ENCODE data around the gene MAP1LC3B.
"Not testable (repeated sequence)": the region's sequence is repeated elsewhere in the genome, so short reads cannot be mapped to it uniquely, and the experiment has no call there.

Gene MAP1LC3B

DNA sequence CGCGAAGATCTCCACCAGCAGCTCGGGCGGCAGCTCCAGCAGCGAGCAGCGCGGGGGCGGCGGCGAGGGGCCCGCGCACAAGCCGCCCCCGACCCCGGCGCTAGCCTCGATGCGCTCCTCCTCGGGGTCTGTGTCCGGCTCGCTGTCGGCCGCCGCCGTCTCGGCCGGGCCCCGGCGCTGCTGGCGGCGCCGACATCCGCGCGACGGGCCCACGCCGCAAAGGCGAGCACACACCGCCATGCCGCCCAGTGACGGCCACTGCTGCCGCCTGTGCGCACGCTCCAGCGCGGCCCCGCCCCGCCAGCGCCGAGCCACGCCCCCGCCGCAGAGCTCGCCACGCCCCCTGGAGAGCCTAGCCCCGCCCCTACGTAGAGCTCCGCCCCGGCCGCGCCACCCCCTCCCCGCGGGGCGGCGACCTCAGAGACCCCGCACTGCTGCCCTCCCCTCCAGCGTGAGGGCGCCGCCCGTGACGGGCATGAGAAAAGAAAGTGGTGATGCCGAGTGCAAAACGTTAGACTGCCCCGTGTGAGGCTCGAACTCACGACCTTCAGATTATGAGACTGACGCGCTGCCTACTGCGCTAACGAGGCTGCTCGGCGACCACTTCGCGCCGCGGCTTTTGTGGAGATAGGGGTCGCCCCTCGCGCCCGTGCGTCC lies 8.5 kb upstream of the MAP1LC3B start, which contains the start of gene FBXO31:
TSS of gene FBXO31 (minus strand) at position 272 of the 657 bp plus-strand sequence. CDS start at position 240, 32 bp downstream.
- peak; percentile 96 for DNase-seq

DNA sequence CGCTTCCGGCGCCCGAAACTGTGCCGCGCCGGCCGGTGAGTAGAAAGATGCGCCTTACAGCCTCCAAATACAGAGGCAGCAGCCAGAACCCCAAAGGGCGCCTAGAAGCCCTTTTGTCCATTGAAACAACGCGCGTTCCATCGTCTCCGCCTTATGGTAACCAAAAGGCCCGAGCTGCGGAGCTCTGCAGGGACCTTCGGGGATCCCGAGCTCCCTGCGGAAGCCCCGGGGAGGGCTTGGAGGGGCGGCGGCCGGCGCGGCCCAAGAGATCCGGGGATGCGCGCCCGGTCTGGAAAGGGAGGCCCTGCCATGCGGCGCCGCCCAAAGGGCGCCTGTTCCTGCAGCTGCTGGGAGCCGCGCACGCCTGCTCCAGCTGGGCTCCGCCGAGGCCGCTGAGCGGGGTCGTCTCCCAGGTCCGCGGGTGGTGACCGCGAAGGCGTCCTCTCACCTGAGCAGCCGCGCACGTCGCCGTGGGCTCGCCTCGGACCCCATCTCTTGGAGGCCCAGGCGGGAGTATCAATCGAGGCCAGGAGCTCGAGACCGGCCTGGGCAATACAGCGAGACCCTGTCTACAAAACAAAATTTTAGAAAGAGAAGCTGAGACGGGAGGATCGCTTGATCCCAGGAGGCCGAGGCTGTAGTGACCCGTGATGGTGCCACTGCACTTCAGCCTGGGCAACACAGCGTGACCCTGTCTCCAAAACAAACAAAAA lies 7.8 kb upstream of the MAP1LC3B start:
- no peak for DNase-seq

DNA sequence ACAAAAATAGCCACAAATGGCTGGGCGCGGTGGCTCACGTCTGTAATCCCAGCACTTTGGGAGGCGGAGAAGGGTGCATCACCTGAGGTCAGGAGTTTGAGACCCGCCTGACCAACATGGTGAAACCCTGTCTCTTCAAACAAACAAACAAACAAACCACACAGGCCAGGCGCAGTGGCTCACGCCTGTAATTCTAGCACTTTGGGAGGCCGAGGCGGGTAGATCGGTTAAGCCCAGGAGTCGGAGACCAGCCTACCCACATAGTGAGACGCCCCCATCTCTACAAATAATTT lies 7.3 kb upstream of the MAP1LC3B start:
- DNase-seq: not testable (repeated sequence)

DNA sequence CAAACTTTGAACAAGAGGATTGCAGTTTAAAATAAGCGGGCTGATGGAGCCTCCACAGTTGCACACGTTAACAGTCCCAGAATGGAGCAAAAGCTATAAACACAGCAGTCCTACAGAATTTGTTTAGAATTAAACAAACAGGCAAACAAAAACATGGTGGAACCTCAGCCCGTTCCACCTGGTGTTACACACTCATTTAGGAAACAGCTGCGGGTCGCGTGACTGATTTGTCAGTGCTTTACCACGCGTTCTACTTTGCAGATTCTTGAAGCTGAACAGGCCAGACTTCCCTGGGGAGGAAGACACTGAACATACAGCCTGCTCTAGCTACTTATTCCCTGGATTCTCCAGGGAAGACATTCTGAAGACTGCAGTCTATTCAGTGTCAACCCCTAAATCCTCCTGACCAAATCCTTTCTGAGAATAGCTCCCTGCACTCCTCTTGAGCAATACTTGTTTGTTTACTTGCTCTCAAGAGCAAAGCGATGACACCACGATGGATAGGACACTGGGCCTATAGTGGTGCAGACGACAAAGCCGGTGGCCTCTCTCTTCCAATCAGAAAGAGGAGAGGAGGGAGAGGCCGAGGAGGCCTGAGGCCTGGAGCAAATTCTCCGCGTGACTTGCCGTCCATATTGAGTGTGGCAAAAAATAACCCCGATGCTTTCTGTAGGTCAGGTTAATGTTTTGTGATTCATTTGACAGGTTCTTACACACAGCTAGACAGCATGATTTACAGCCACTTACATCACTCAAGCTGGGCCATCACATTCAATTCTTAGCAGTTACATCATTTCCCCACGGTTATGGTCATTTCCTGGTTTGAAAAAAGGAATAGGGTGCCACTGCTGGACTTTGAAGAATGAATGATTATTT lies 4.0 kb upstream of the MAP1LC3B start:
- DNase-seq: peak; percentile 99

DNA sequence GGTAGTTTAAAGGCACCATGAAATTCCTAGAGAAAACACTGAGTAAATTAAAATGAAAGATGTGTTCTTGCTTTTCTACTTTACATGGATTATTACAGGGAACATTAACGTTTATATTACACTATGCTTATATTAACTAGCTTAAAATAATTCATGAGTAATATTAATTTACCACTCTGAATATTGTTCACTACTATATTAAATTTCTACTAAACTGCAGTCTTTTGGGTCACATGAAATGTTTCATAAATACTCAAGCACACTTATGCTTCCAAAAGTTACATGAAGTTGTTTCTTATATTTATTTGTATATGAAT lies 3.4 kb upstream of the MAP1LC3B start:
- no peak for DNase-seq

DNA sequence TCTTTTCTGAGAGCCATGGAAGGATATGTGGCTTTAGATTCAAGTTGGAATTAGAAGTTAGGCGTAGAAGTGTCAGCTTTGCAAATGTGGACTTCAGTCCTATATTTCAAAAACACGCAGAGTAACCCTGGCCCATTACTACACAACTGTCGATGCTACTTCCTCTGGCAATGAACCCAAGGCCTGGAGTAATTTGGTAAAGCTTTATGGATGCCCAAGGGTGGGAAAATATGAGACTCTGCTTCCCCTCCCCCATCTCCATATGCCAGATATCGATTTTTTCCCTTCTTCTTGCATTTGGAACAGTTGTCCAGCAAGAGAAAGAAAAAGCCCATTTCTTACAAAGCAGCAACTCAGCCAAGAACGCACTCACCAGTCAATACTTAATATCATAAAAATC lies 2.9 kb upstream of the MAP1LC3B start:
- peak; percentile 58 for DNase-seq

DNA sequence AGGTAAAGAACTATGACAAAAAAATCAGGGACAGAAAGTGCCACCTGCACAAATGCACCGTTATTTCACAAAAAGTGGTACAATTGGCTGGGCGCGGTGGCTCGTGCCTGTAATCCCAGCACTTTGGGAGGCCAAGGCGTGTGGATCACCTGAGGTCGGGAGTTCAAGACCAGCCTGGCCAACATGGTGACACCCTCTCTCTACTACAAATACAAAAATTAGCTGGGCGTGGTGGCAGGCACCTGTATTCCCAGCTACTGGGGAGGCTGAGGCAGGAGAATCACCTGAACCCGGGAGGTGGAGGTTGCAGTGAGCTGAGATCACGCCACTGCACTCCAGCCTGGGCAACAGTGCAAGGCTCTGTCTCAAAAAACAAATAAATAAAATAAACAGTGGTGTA lies 2.2 kb upstream of the MAP1LC3B start:
- DNase-seq: not testable (repeated sequence)

DNA sequence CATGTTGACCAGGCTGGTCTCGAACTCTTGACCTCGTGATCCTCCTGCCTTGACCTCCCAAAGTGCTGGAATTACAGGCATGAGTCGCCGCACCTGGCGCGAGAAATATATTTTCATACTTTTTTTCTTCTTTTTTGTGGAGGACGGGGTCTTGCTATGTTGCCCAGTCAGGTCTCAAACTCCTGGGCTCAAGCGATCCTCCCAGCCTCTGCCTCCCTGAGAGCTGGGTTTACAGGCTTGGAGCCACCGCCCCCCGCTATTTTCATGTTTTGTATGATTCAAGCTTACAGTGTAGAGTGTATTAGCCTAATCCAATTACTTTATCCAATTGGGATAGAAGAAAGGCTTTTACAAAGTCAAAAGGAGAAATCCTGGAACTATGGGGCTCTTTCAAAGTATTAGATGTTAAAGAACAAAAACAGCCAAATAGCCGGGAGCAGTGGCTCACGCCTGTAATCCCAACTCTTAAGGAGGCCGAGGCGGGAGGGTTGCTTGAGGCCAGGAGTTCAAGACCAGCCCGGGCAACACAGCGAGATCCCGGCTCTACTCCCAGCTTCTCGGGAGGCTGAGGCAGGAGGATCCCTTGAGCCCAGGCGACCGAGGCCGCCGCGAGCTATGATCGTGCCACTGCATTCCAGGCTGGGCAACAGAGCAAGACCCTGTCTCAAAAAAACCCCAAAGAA lies 1.4 kb upstream of the MAP1LC3B start:
- no peak for DNase-seq

DNA sequence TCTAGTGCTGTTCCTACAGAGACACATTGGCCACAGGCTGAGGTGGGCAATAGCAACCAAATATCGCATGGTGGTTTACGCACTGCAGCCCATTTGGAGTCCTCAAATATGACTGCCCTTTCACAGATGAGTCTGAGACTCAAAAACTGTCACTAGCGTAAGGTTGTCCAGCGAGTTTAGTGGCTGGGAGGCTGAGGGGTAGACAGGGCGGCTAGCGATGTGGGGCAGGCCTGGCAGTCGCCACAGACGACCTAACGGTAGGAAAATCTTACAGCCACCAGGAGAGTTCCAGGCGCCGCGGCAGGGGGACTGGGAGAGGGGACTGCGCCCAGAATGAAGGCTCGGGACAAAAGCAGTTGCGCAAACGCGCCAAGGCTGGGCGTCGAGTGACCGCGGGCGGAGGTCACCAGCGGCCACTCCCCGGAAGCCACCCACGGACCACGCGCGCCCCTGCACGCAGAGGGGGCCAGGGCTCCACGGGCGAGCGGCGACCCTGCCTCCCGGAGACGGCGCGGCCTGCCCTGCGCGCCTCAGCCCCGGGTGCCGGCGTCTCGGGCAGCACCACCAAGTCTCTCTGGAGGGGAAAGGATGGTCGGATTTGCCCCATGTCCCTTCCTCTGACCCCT lies 699 bp upstream of the MAP1LC3B start:
- peak; percentile 82 for DNase-seq

DNA sequence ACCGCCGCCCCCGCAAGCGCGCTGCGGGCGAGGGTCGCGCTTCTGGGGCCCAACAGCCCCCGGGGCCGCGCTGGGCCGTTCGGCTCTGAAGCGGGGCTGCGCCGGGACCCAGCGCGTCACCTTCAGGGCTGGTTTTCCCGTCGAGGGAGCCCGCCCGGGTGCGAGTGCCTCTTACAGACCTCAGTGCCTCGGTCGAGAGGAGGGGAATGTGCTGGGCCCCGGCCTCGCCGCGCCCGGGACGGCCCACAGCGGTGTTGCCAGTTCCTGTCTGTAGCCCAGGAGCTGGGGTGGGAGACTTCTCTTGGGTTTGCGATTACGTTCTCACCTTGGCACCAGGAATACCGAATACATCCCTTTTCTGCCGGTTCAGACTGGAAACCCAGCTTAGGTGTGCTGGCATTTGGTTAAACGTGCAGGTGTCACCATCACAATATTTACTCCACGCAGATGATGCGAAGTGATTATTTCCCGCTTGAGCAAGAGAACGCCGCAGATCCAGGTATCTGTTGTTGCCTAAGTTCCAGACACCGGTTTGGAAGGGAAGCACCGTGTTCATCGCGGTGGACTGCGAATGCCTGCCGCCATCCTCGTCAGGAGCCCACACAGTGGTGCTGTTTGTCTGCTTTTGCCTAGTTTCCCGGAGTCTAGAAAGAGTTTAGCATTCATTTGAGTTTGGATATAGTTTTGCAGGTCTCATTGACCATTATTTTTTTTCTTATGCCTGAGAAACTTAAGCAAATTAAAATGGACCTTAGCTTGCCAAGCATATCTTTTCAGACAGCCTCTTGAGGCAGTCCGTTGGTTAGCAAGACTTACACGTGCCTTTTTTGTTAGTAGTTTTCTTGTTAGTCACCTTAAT lies 914 bp downstream of the MAP1LC3B start:
- peak; percentile 59 for DNase-seq

DNA sequence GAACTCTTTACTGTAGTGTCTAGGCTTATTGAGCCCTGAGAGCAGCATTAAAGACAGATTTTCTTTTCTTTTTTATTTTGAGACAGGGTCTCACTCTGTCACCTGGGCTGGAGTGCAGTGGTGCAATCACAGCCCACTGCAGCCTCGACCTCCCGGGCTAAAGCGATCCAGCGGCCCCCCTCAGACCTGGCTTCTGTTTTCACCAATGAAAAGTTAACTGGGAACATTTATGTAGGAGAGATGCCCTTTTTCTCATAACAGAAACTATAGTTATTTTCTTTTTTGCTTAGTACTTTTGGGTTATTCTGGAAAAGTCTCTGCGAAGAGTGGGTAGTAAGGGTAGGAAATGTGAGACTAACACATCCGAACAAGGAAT lies 1.5 kb downstream of the MAP1LC3B start:
- no peak for DNase-seq

DNA sequence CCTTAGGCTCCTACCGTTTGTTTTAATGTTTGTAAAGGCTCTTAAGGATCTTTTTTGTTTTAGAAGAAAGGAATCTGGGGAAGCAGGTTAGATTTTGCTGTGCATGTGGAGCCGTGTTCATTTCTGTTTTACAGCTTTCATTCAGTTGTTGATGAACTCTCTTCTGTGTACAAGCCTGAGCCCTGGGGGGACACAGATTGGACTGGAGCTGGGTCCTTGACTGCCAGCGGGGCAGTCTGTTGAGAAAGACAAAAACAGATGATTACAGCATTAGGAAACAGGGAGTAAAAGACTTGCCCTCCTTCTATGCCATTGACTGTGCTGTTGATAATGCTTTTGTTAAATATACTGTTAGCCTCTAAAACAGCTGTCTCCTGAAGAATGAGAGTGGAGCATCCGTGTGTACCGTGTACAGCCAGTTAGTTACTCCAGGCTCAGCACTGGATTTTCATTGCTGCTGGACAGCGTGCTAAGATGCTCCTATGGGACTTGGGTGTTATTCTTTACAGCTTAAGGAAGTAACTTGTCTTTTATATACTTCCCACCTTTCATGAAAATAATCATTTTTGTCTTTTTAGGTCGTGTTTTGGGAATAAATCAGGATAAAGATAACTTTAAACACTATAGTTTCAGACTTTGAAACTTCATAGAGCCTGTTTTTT lies 3.2 kb downstream of the MAP1LC3B start:
- DNase-seq: no peak

DNA sequence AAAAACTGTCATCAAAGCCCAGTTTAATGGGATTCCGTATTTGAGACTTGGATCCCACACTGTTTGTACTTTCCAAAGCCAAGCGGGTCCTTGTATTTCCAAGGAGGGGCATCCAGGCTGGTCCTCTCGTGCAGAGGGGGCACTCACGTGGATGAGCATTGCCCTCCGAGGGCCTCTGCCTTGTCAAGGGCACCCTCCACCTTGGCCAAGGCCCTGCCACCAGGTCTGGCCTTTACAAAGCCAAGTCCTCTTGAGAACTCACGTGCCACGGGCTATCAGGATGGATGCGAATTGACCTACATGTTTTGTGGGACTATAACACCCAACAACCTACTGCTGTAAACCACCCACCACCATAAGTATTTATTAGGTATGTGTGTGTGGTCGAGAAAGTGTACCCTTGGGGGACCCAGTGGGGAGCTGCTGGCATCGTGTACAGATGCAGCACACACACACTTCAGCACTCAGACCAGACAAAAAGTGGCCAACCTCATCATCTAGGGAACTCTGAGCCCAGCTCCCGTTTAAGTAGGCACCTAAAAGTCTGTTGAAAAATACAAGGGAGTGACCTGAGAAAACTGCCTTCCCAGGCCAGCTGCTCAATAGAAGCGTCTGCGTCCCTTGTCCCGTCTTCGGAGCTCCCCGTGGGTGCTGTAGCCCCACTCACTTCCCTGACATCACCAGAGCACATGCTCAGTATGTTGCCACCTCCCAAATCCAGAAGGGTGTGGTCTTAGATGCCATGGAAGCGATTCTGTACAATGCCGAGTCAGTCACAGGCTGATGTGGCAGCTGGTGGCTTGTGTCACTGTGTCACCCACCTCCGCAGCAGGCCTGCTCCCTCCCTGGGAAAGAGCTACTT lies 12.9 kb downstream of the MAP1LC3B start:
- DNase-seq: peak; percentile 30

DNA sequence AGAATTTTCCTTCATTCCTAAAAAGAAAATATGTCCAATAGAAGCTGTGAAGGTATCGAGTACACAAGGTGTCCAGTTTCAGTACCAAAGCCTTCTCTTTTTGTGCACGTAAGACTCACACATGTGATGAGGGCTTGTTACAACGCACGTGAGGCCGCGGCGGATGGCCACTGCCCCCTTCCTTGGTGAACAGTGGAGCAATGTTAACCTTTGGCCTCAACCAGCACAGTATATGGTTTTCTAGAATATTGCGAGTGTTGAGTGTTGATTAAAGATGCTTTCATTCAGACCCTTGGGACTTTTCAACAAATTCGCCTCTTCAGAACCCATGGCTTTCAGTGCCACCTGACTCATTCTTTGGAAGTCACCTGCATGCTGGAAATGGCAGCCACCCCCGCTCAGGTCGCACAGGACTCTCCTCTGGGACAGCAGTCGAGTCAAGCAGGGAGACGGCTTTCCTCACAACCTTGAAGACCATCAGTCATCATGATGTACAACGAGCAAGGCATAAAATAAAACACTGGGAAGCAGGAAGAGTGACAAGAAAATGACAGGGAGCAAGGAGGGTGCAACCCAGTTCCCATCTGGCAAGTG lies 14.5 kb downstream of the MAP1LC3B start:
- DNase-seq: no peak

DNA sequence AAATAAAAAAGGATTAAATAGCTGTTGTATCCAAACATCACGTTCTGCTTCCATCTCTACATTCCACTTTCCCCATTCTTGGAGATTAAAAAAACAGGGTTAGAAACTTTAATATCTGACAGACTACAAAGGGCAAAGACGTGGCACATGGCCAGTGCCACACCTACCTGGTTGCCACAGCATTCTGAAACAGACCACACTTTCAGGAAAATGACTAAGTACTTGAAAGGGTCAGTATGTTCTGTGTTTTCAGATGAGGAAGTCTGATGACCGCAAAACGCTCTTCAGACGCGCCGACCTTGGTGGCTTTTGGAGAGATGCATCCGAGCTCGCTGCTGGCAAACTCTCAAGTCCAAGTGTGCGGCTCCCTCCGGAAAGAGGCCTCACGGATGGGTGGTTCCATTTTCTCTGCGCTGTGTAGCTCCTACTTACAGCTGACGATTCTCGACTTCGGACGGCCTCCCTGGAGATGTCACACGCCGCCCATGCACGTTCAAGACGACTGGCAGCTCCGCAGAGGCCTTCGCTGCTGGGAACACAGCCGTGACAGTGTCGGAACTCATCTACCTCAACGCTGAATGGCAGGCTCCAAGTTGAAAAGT lies 15.5 kb downstream of the MAP1LC3B start:
- DNase-seq: peak; percentile 92

DNA sequence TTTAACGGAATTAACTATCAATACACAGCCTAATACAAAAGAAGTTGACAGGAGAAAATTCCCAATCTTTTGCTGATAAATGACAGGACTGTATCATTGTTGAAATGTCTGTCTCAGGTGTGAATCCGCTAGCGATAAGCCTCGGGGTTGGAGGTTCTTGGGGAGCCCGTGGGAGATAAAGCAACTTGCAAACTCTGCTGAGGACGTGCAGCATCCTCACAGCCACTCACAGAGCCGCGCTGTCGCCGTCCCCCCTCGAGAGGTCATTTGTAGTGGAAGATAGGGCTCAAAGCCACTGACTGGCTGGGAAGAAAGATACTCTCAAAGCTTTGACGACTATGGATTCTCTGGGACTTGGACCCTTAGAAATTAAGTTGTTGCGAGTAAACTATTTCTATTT lies 17.0 kb downstream of the MAP1LC3B start:
- DNase-seq: no peak

DNA sequence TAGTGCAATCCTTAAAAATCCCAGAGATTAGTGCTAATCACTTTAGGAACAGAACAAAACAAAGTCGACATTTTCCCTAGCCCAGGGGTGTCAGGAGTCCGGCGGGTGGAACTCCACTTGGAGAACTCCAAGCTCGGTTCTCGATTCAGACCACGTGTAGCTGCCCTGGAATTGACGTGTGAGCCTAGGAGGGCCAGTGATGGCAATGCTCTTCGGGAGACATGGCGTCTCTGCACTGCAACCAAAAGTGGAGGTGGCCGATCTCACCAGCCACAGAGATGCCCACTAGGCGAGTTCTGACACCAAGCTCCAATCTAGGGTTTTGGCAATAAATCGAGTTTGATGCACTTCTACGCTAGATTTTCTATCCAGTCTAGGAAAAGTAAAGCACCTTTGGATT lies 17.6 kb downstream of the MAP1LC3B start:
- DNase-seq: no peak

DNA sequence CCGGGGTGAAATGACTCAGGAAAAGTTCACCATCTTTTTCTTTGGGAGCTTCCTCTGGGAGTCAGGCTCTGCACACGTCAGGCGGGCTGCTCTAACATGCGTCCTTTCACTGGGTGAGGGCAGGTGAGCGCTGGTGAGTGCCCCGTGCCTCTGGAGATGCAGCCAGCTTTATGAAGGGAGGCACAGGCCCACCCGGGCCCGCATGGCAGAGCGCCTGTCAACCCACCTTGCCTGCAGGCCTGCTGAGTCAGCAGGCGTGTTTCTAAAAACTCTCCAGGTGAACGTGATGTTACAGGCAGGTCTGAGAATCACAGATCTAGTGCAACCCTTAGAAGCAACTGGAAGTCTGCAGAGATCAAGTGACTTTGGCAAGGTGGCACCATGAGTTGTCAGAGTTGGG lies 18.4 kb downstream of the MAP1LC3B start:
- no peak for DNase-seq

DNA sequence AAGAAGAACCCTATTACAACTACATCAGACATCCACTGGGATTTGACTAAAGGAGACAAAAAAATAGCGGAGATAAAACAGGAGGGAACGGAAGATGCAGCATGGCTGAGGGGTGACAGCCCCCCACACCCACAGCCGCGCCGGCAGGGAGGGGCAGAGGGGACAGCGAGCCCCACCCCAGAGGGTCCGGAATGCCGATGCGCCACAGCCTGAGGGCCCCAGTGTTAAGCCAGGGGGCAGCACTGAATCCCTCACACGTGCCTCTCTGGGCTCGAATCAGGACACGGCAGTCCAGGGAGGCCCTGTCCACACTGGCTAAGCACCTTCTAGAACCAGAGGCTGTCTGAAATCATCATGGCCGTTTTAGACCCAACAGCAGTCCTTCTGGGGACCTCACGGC lies 18.8 kb downstream of the MAP1LC3B start:
- DNase-seq: no peak
